NT2/D1 (cell line): ENCODE results near the gene ADAM8.

Source experiments
- SUZ12 ChIP-seq: IDR thresholded peaks from 2 replicates; pipeline ENCODE4 v1.6.1; 2011; ENCODE audit not compliant: insufficient read length, insufficient read depth; ENCODE audit errors: extremely low read depth
- YY1 ChIP-seq: IDR thresholded peaks from 2 replicates; pipeline ENCODE4 v1.6.1; 2011; ENCODE audit not compliant: insufficient read length, insufficient read depth

DNA sequence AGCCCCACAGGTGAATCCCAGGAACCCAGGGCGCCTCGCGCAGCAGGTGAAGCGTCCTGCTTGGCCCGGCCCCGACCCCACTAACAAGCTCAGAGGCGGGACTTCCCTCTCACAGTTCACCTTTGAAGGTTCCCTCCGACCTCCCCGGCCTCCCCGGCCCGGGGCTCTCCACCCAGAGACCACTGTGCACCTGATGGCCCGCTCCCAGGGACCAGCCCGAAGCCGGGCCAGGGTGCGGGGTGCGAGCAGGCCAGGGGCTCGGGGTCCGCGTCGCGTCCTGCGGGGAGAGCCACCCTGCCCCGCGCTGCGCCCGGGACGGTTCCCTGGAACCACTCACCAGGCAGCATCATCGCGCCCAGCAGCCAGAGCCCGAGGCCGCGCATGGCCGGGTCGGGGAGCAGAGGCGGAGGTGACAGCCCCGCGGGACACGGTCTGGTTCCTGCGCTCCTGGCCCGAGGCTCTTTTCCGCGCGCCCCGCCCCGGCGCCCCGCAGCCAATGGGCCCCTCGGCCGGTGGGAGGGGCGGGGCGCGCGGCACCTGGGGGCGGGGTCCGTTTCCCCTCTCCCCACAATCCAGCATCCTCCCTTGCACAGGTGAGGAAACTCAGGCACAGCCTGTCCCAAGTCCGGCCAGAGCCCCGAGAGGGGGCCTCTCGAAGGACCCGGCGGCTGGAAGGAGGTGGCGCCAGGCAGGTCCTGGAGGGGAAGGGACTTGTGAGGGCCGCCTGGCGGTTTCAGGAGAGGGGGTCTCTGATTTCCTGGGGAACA is at the start of gene ADAM8:
- TF ChIP-seq YY1 (no peak), SUZ12 (no peak)
